ENCODE results near the gene CUL2.
"Not testable (repeated sequence)": the region's sequence is repeated elsewhere in the genome, so short reads cannot be mapped to it uniquely, and the experiment has no call there.

Gene CUL2

GRCh38 chr10:35015843-35016408, 74.2 kb downstream of the CUL2 start:
- no peak for DNase-seq

GRCh38 chr10:35012781-35013180, 77.4 kb downstream of the CUL2 start:
- no peak for DNase-seq

DNA sequence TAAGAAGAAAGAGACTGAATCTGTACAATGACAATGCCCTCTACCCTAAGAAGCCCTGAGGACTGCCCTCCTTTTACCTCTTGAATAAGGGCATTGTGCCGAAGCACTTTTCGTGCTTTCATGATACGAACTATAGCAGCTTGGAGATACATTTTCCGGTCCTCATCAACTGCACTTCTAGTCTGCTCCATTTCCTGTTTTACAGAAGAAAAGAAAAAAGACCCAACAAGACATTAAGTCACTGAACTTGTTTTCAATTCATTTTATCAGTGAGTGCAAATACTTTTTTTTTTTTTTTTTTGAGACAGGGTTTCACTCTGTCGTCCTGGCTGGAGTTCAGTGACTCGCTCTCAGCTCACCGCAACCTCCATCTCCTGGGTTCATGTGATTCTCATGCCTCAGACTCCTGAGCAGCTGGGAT, 78.4 kb downstream of the CUL2 start:
- DNase-seq: no peak

DNA sequence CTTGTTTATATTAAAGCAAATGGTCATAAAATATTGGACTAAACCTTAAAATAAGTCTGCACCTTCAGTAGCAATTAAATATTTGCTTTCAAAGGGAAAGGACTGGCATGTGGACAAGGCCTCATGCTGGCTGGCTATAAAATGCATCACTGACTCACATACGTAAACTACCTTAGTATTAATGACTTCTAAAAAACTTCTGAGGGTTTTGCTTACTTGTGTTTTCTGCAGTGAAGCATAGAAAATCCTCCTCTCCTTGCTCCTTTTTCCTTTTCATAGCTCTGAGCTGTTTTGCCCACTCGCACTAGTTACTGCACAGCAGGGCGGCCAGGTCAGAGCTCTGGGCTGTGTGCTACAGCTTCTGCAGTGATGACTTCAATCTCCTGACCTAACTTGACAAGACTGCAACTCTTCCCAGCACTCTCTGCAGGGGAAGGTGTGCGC, 82.3 kb downstream of the CUL2 start:
- no peak for DNase-seq

DNA sequence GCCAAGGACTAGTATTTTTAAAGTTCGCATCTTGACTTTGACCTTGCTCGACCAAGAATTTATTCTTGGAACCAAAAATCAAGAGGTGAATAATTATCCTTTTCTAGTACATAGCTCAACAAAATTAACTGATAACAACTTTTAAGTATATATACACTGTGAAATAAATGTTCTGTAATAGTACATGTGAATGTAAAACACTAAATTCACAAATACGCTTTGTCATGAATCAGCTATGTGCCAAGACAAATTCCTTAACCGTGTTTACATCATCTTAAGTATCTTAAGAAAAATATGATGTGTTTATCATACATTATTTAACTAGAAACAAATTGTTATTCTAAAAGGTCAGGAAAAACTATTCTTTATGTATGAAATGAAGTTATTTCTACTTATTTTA, 83.3 kb downstream of the CUL2 start:
- no peak for DNase-seq

DNA sequence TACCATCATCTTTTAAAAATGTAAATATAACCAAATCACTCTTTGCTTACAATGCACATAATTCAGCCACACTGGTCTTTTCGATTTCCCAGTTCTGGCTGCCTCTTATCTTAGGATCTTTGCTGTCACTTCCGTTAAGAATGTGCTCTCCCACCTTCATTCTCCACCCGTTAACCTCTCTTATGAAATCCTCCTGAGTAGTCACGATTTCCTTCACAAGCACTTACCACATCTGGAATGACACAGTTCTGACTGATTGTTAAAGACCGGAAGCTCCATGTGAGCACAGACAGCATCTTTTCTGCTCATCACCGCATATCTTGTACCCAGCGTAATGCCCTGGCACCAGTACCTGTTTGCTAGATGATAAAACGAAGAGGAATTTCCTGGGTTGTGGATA, 84.3 kb downstream of the CUL2 start:
- no peak for DNase-seq

DNA sequence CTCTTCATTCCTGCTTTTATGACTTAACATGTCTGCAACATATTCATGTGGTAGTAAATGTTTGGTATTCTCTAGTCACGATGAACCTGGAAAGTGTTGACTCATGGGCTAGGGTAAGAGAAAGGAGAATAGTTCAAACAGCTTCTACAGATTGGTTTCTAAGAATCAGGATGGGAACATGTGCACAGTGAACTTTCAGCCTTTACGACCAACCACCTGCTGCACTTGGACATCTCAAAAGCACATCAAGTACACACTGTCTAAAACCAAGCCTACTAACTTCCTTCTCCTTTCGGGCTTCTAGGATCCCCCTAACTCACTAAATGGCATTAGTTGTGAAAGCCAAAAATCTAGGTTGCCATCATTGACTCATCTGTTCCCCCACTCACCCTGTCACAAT, 85.5 kb downstream of the CUL2 start:
- no peak for DNase-seq

GRCh38 chr10:35003906-35004305, 86.2 kb downstream of the CUL2 start:
- no peak for DNase-seq

DNA sequence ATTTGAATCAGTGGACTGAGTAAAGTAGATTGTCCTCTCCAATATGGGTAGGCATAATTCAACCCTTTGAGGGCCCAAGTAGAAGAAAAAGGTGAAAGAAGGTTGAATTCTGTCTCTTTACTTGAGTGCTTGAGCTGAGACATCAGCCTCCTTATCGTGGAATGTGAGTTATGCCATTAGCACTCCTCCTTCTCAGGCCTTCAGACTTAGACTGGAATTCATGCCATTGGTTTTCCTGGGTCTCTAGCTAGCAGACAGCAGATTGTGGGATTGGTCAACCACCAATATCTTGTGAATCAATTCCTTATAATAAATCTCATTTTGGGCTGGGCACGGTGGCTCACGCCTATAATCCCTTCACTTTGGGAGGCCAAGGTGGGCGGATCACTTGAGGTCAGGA, 89.2 kb downstream of the CUL2 start:
- no peak for DNase-seq

DNA sequence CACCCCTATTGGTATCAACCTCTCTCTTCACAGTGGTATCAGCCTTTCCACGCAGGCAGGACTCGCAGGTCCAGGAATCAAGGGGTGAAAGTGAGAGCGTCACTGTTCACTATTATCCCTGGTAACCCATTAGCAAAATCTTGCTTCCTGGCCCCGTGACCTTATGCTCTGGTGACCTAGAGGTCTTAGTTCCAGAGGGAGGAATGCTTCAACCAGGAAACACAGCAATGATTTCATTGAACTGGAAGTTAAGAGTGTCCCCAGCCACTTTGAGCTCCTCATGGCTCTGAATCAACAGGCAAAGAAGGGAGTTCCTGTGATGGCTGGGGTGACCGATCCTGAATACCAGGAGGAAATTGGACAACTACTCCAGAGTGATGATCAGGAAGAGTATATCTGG, 90.6 kb downstream of the CUL2 start:
- DNase-seq: no peak

GRCh38 chr10:34998940-34999339, 91.2 kb downstream of the CUL2 start:
- DNase-seq: no peak

GRCh38 chr10:34996843-34997242, 93.3 kb downstream of the CUL2 start:
- no peak for DNase-seq

- DNase-seq: no peak
These were observed 94.2 kb downstream of the CUL2 start for GRCh38 chr10:34995925-34996324.

DNA sequence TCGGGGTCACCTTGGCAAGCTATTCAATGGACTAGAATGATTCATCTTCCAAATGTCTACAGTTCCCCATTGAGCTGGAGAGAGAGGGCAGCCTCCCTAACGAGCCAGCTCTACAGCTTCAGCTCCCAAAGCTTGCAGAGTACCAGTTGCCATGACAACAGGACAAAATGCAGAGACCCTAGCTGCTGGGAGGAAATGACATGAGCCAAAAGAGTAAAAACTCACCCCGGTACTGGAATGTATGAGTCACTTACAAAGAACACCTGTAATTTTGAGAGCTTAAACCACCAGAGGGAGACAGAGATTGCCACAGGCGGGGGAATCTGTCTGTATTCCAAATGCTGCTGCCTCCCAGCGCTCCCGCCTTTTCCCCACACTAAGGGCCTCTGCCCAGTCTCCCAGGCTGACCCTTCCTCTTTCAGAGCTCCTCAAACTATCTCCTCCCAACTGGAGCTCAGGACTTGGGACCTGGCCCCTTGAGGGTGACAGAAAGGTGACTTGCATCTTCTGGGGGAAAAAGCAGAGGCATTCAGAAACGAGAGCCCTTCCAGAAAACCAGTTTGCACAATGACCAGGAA, 95.5 kb downstream of the CUL2 start:
- peak; percentile 61 for DNase-seq

DNA sequence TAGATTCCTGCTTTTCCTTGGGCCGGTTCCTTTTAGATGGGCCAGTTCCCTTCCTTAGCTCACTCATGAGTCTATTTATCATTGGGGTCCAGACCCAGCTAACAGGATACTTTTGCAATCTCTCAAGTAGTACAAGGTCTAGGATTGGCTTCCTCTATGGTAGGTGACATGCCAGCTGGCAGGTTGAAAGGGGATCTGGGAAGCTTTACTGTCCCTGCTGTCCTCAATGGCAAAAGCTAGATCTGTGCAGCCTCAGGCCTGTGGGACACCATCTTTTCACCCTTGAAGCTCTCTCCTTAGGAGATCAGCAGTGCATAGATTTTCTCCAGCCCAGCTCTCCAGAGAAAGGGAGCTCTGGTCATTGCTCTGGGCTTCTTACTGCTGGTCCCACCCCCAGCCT, 96.4 kb downstream of the CUL2 start:
- no peak for DNase-seq

DNA sequence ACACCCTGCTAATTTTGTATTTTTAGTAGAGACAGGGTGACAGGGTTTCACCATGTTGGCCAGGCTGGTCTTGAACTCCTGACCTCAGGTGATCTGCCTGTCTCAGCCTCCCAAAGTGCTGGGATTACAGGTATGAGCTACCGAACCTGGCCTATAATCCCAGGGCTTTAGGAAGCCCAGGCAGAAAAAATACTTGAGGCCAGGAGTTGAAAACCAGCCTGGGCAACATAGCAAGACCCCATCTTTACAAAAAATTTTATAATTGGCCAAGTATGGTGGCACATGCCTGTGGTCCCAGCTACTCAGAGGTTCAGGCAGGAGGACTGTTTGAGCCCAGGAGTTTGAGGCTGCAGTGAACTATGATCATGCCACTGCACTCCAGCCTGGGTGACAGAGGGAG, 99.0 kb downstream of the CUL2 start:
- DNase-seq: not testable (repeated sequence)

DNA sequence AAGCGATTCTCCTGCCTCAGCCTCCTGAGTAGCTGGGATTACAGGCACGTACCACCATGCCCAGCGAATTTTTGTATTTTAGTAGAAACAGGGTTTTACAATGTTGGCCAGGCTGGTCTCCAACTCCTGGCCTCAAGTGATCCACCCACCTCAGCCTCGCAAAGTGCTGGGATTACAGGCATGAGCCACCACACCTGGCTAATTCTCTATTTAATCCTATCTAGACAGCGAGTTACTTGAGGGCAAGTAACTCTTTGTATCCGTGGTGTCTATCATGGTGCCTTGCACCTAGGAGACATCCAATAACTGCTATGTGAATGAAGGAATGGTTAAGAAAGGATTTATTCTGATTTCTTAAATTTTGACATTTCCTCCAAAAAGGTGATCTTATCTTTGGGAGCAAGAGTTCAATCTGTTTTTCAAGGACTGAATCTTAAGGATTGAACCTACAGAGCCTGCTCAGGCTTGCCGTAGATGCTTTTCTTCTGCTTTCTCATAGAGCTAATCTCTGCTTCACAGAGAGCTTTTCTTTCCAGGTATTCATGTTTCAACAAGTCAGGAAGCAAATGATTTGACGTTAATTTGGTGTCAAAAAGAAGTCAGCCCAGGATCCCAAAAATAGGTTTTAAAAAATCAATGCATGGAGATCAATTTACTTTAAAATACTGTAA, 101.6 kb downstream of the CUL2 start:
- no peak for DNase-seq

DNA sequence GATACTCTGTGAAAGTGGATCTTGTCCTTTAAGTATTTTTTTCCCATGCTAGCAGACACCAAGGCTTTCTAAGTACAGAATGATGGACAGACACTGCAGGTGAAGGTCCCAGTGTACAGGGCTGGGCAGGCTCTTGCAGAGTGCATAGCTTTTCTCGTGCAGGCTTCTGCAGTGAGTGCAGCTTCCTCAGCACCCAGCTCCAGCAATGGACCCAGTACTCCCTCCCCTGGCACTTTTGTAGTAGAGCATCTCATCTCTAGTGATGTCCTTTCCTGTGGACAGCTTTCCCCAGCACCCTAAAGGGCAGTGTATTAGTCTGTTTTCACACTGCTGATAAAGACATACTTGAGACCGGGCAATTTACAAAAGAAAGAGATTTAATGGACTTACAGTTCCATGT, 104.3 kb downstream of the CUL2 start:
- no peak for DNase-seq

GRCh38 chr10:34985146-34985545, 105.0 kb downstream of the CUL2 start:
- no peak for DNase-seq

DNA sequence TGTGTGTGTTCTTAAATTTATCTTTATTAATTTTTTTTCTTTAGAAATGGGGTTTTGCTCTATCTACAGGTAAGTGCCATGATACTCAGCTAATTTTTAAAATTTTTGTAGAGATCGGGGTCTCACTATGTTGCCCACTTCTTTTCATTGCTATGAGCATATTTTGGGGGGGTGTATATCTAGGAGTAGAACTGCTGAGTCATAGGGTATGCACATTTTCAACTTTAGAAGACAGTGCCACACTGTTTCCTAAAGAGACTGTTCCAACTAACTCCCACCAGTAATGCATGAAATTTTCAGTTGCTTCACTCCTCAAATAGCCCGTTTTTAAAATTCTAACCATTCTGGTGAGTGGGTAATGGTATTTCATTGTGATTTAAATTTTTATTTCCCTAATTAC, 108.3 kb downstream of the CUL2 start:
- no peak for DNase-seq

DNA sequence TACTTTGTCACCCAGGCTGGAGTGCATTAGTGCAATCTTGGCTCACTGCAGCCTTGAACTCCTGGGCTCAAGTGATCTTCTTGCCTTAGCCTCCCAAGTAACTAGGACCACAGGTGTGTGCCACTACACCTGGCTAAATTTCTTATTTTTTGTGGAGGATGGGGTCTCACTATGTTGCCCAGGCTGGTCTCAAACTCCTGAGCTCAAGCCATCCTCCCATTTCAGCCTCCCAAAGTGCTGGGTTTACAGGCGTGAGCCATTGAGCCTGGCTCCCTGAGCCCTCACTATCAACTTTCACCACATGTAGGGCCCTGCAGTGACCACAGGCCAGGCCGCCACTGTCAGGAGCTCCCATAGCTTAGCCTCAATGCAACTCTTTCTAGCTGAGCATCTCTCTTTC, 110.2 kb downstream of the CUL2 start:
- no peak for DNase-seq

GRCh38 chr10:34978080-34978479, 112.1 kb downstream of the CUL2 start:
- no peak for DNase-seq

DNA sequence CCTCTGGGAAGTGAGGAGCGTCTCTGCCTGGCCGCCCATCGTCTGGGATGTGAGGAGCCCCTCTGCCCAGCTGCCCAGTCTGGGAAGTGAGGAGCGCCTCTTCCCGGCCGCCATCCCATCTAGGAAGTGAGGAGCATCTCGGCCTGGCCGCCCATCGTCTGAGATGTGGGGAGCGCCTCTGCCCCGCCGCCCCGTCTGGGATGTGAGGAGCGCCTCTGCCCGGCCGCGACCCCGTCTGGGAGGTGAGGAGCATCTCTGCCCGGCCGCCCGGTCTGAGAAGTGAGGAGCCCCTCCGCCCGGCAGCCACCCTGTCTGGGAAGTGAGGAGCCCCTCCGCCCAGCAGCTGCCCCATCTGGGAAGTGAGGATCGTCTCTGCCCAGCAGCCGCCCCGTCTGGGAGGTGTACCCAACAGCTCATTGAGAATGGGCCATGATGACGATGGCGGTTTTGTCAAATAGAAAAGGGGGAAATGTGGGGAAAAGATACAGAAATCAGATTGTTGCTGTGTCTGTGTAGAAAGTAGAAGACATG, 113.7 kb downstream of the CUL2 start:
- DNase-seq: not testable (repeated sequence)

GRCh38 chr10:34974364-34975065, 115.6 kb downstream of the CUL2 start:
- not testable (repeated sequence) for DNase-seq
